Effector memory CD8-positive, alpha-beta T cell (primary cell): ENCODE data around the gene GARNL3.

Source experiments
- ATAC-seq: fragments of 150-1000 bp; cut with Tn5 transposase; replicated peaks from 2 replicates; pipeline ENCODE4 v1.10.0; 2021; ENCODE audit warnings: mild to moderate bottlenecking, moderate library complexity
- DNase-seq, 3 experiments: peaks; one replicate each; pipeline ENCODE4 v3.0.0; 2021
- H3K27ac Mint-ChIP-seq, 2 donors: one replicate each; pipeline ENCODE4 v1.8.0; 2022; ENCODE audit warnings: mild to moderate bottlenecking in 2 of 2, mixed read lengths in 2 of 2, moderate library complexity in 2 of 2
- H3K27me3 Mint-ChIP-seq, 2 donors: one replicate each; pipeline ENCODE4 v1.8.0; 2022; ENCODE audit warnings: mixed read lengths in 2 of 2
- H3K36me3 Mint-ChIP-seq: one replicate; pipeline ENCODE4 v1.8.0; 2022; ENCODE audit warnings: mild to moderate bottlenecking, moderate library complexity, mixed read lengths; ENCODE audit not compliant: insufficient read depth
- H3K4me1 Mint-ChIP-seq, 2 donors: one replicate each; pipeline ENCODE4 v1.8.0; 2022; ENCODE audit warnings: low read depth in 2 of 2, mixed read lengths in 2 of 2
- H3K4me3 Mint-ChIP-seq, 2 donors: one replicate each; pipeline ENCODE4 v1.8.0; 2022; ENCODE audit warnings: mild to moderate bottlenecking in 2 of 2, mixed read lengths in 2 of 2, moderate library complexity in 2 of 2
- H3K9me3 Mint-ChIP-seq, 2 donors: one replicate each; pipeline ENCODE4 v1.8.0; 2022; ENCODE audit warnings: mixed read lengths in 2 of 2

The GARNL3 gene

DNA sequence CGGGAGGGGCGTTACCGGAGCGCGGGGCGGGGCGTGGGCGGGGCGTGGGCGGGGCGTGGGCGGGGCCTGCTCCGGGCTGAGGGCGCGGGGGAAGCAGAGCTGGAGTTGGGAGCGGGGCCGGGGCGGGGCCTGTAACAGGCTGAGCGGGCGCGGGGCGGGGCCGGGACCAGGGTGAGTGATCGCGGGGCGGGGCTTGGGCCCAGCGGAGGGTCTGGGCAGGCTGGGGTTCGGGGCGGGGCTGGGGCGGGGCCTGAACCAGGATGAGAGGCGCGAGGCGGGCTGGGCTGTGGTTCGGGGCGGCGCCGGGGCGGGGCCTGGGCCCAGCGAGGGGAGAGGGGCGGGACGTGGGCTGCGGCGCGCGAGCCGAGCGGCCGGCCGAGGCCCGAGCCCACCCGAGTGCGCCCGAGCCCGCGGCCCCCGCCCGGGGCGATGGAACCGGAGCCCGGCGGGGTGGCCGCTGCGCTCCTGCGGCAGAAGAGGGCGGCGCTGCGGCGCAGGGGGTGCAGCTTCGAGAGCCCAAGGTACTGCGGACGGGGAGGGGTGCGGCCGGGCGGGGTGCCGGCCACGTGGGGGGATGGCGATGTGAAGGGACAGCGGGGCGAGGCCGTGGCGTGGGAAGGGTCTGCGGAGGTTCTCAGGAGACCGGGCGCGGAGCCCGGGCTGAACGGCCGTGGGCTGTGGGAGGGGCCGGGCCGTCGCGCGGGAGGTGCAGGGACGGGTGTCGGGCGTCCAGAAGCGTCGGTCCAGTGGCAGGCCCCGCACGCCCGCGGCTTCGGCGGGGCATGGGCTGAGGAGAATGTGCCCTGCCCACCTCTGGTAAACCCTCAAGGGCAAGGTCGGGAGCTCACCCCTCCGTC, 39.5 kb upstream of the GARNL3 start:
- peak overlapping the region; percentile 95 to 97 for H3K27ac Mint-ChIP-seq
- ATAC-seq = peak; percentile 70
- H3K4me1 Mint-ChIP-seq = peaks cover 22 to 25% of the 10 kb centered on the region in 2 donors
- no peaks in the 10 kb centered on the region for H3K9me3 Mint-ChIP-seq
- peak; percentile 74 to 84 (median 81) for DNase-seq
- peak overlapping the region; percentile 89 to 90 for H3K4me3 Mint-ChIP-seq
- no peaks in the 10 kb centered on the region for H3K27me3 Mint-ChIP-seq
- peaks cover 40% of the 10 kb centered on the region for H3K36me3 Mint-ChIP-seq

- DNase-seq = no peak
- H3K27me3 Mint-ChIP-seq = no peaks in the 10 kb centered on the region
Observed at GRCh38 chr9:127225801-127226625, 38.6 kb upstream of the GARNL3 start.

DNA sequence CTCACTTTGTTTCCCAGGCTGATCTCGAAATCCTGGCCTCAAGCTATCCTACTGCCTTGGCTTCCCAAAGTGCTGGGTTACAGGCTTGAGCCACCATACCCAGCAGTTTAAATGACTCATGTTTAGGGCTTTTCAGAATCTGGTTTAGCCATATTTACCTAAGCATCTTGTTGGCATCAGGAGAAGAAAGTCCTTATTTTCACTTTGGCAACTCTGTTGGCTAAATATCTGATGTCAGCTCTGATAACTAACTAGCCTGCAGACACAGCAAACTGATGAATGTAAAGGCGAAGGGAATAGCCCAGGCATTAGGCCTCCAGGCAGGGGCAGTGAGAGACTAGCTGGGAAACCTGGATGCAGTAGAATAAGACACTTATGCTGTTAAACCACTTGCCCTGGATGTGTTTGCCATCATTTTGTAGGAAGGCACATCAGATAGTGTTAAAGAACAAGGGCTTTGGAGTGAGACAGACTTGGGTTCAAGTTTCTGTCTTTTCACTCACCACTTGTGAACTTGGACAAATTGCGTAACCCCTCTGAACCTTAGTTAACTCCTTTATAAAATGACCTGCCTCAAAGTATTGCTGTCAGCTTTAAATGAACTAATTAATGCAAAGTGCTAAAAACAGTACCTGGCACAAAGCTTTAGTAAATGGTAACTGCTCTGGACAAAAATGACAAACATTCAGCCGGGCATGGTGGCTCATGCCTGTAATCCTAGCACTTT, 34.7 kb upstream of the GARNL3 start:
- no peak for DNase-seq
- Mint-ChIP-seq H3K9me3 (no peaks in the 10 kb centered on the region), H3K4me3 (no peak overlapping the region), H3K27me3 (peaks cover 0 to 8% of the 10 kb centered on the region in 2 donors), H3K36me3 (peaks cover 22% of the 10 kb centered on the region), H3K27ac (no peak overlapping the region), H3K4me1 (peaks cover 9% of the 10 kb centered on the region in 2 donors)
- no peak for ATAC-seq

More at GRCh38 chr9:127225801-127226625, 38.6 kb upstream of the GARNL3 start:
- no peaks in the 10 kb centered on the region for H3K9me3 Mint-ChIP-seq
- ATAC-seq = no peak
- peak overlapping the region; percentile 89 to 90 for H3K4me3 Mint-ChIP-seq
- H3K4me1 Mint-ChIP-seq = peaks cover 22 to 25% of the 10 kb centered on the region in 2 donors
- peaks cover 40% of the 10 kb centered on the region for H3K36me3 Mint-ChIP-seq
- H3K27ac Mint-ChIP-seq = peak overlapping the region in 1 of 2 donors; percentile 97

- Mint-ChIP-seq H3K4me1 (peaks cover under 1 to 1% of the 10 kb centered on the region in 2 donors), H3K27me3 (peaks cover 0 to 17% of the 10 kb centered on the region in 2 donors), H3K9me3 (no peaks in the 10 kb centered on the region), H3K27ac (no peak overlapping the region), H3K4me3 (no peak overlapping the region), H3K36me3 (peaks cover 4% of the 10 kb centered on the region)
- ATAC-seq = no peak
- no peak for DNase-seq
Observed at GRCh38 chr9:127231666-127232065, 32.9 kb upstream of the GARNL3 start.

GRCh38 chr9:127232833-127233549, 31.6 kb upstream of the GARNL3 start:
- ATAC-seq = no peak

GRCh38 chr9:127233550-127233949, 31.0 kb upstream of the GARNL3 start:
- Mint-ChIP-seq H3K36me3 (no peaks in the 10 kb centered on the region), H3K27ac (peak overlapping the region in 1 of 2 donors; percentile 27), H3K4me1 (no peaks in the 10 kb centered on the region), H3K27me3 (peaks cover 0 to 17% of the 10 kb centered on the region in 2 donors), H3K4me3 (no peak overlapping the region), H3K9me3 (no peaks in the 10 kb centered on the region)
- ATAC-seq (no peak), DNase-seq (no peak)

More at GRCh38 chr9:127232833-127233549, 31.6 kb upstream of the GARNL3 start:
- peaks cover 0 to 17% of the 10 kb centered on the region in 2 donors for H3K27me3 Mint-ChIP-seq
- DNase-seq = no peak
- no peak overlapping the region for H3K4me3 Mint-ChIP-seq
- H3K36me3 Mint-ChIP-seq = no peaks in the 10 kb centered on the region
- no peaks in the 10 kb centered on the region for H3K9me3 Mint-ChIP-seq
- H3K4me1 Mint-ChIP-seq = no peaks in the 10 kb centered on the region
- H3K27ac Mint-ChIP-seq = no peak overlapping the region

DNA sequence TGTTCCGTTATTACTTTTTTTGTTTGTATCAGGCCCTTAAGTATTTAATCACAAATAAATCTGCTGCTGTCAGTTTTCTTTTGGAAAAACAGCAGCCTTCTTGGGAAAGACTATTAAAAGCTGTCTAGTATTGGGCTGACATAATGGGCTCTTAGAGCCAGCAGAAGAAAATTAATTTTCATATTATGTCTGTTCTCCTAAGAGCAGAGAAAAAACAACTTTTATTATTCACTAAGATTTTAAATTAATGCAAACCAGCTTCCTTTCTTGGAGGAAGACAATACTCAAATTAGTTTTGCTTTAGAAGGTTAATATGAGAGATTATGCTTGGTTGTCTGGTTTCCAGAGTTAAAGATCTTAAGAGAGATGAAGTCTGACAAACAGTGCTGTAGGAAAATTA, 30.6 kb upstream of the GARNL3 start:
- Mint-ChIP-seq H3K36me3 (no peaks in the 10 kb centered on the region), H3K4me1 (no peaks in the 10 kb centered on the region), H3K27me3 (peaks cover 0 to 17% of the 10 kb centered on the region in 2 donors), H3K9me3 (no peaks in the 10 kb centered on the region), H3K4me3 (no peak overlapping the region), H3K27ac (peak overlapping the region in 1 of 2 donors; percentile 27)
- ATAC-seq (no peak), DNase-seq (no peak)

DNA sequence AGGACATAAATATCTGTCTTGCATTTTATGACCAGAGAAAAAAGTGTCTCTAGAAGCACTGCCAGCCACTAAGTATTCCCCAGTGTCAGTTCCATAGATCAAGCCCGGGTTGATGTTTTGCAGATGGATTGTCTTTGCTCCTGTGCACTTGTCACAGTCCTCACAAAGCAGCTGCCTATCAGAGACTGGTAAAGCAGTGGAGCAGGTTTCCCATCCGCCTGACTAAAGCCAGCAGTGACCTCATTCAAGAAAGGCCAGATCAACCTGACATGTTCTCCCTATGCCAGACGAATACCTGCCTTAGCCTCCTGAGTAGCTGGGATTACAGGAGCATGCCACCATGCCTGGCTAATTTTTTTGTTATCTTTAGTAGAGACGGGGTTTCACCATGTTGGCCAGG, 26.8 kb upstream of the GARNL3 start:
- ATAC-seq (no peak), DNase-seq (no peak)
- no peaks in the 10 kb centered on the region for H3K36me3 Mint-ChIP-seq
- H3K4me3 Mint-ChIP-seq = no peak overlapping the region
- peaks cover 0 to 9% of the 10 kb centered on the region in 2 donors for H3K27me3 Mint-ChIP-seq
- no peaks in the 10 kb centered on the region for H3K9me3 Mint-ChIP-seq
- no peaks in the 10 kb centered on the region for H3K4me1 Mint-ChIP-seq
- no peak overlapping the region for H3K27ac Mint-ChIP-seq

- no peak overlapping the region for H3K4me3 Mint-ChIP-seq
- H3K4me1 Mint-ChIP-seq = peaks cover 6 to 8% of the 10 kb centered on the region in 2 donors
- no peak for ATAC-seq
- H3K9me3 Mint-ChIP-seq = no peaks in the 10 kb centered on the region
- no peak overlapping the region for H3K27ac Mint-ChIP-seq
- H3K27me3 Mint-ChIP-seq = no peaks in the 10 kb centered on the region
- H3K36me3 Mint-ChIP-seq = no peaks in the 10 kb centered on the region
- DNase-seq = no peak
Observed at GRCh38 chr9:127241354-127241753, 23.2 kb upstream of the GARNL3 start.

DNA sequence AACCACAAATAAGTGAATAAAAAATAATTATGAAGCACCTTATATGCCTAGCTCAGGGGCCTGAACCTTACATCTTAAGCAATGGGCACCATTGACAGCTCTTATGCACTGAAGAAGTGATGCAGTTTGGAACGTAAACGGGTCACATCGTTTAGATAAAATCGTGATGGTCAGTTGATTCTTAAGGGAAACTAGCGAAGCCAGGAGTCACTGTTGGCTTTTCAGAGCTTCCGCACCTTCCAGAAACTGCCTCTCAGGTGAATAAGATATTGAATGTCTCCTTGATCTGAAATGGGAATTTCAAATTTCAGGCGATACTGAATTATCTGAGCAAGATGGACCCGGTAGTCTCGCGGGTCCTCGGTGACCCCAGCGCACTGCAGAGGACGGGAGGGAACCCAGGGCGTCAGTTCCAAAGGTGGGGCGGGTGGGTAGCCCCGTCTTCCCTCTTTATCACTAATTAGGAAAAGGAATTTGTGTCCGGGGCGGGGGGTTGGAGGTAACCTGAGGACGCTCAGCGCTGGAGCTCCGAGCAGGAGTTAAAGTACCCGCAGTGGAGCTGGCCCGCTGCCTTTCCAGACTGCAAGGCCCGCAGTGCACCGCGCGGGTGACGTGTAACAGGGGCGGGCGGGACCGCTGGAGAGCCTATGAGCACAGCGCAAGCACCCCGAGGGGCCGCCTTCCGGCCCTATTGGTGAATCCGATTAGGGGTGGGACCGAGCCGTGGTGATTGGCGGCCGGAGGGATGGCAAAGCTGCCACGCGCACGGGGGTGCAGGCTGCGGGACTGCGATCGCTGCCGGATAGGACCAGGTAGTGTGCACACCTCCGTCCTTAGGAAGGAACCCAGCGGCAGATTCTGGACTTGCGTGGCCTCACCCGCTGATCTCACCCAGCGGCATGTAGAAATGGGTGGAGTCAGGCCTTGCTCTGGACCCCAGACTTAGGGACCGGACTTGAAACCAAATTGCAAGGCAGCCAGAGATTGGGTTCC, 19.7 kb upstream of the GARNL3 start:
- Mint-ChIP-seq H3K27ac (peak overlapping the region in 1 of 2 donors; percentile 75), H3K36me3 (no peaks in the 10 kb centered on the region), H3K9me3 (no peaks in the 10 kb centered on the region), H3K4me3 (peak overlapping the region; percentile 85 to 86), H3K27me3 (no peaks in the 10 kb centered on the region), H3K4me1 (peaks cover 6 to 8% of the 10 kb centered on the region in 2 donors)
- ATAC-seq = peak; percentile 100
- DNase-seq = peak; percentile 91 to 94 (median 92)

DNA sequence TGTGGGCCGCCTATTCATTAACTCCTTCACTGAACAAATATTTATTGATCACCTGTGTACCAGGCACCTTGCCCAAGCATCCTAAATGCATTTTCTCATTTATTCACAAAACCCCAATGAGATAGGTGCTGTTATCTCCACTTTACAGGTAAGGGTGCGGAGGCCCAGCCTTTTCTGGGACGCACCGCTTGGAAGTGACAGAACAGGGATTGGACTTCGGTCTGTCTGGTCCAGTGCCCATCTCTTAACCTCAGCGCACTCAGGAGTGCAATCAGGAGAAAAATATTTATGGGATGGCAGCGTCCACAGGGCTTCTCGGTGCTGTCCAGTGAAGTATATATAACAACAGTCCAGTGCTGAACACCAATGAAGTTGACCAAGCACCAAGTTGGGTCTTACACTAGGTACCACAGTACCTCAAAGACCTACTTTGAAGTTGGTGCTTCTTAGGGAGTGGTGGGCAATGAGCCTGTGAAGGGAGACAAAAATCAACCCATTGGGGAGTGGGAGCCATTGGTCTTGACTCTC, 18.9 kb upstream of the GARNL3 start:
- no peaks in the 10 kb centered on the region for H3K9me3 Mint-ChIP-seq
- H3K27ac Mint-ChIP-seq = no peak overlapping the region
- H3K27me3 Mint-ChIP-seq = no peaks in the 10 kb centered on the region
- peak overlapping the region; percentile 85 to 86 for H3K4me3 Mint-ChIP-seq
- ATAC-seq (no peak), DNase-seq (no peak)
- H3K36me3 Mint-ChIP-seq = no peaks in the 10 kb centered on the region
- H3K4me1 Mint-ChIP-seq = peaks cover 6 to 8% of the 10 kb centered on the region in 2 donors
